Neutrophil (primary cell): ENCODE results near the gene GRM5.

ENCODE experiments used
- H3K27ac ChIP-seq: fragments of 200-600 bp; sonication (generic); 2 replicates; pipeline ENCODE4 v1.5.1; 2016; ENCODE audit warnings: mild to moderate bottlenecking, moderate library complexity
- H3K27me3 ChIP-seq: fragments of 200-600 bp; sonication (generic); 2 replicates; pipeline ENCODE4 v1.6.0; 2016; ENCODE audit warnings: mild to moderate bottlenecking
- H3K36me3 ChIP-seq: fragments of 200-600 bp; sonication (generic); 2 replicates; pipeline ENCODE4 v1.5.1; 2017
- H3K4me1 ChIP-seq, 2 experiments: fragments of 200-600 bp in 1 of 2; sonication (generic) in 1 of 2; 1 replicate in 1 of 2; 2 replicates in 1 of 2; pipeline versions ENCODE4 v1.5.1 to v1.6.1; 2013 to 2016; ENCODE audit warnings: low read depth in 1 of 2, low read length in 1 of 2, mild to moderate bottlenecking in 1 of 2, moderate library complexity in 1 of 2; ENCODE audit not compliant: control insufficient read depth in 1 of 2, insufficient read depth in 1 of 2
- H3K4me3 ChIP-seq, 2 experiments: fragments of 200-600 bp in 1 of 2; sonication (generic) in 1 of 2; 1 replicate in 1 of 2; 2 replicates in 1 of 2; pipeline ENCODE4 v1.5.1; 2013 to 2016; ENCODE audit warnings: low read depth in 1 of 2, low read length in 1 of 2, mild to moderate bottlenecking in 1 of 2, moderate library complexity in 1 of 2
- H3K9me3 ChIP-seq: fragments of 200-600 bp; sonication (generic); 2 replicates; pipeline ENCODE4 v1.5.1; 2016
- CTCF ChIP-seq: fragments of 200-600 bp; sonication (generic); IDR thresholded peaks from 2 replicates; pipeline ENCODE4 v1.5.1; 2016; ENCODE audit warnings: antibody characterized with exemption

The GRM5 gene

GRCh38 chr11:88831303-88831890 is 234.4 kb downstream of the GRM5 start:
- H3K27me3 ChIP-seq = no peaks in the 10 kb centered on the region
- H3K4me1 ChIP-seq = no peaks in the 10 kb centered on the region
- TF ChIP-seq CTCF = no peak
- H3K36me3 ChIP-seq = no peaks in the 10 kb centered on the region
- H3K4me3 ChIP-seq = no peak overlapping the region
- no peak overlapping the region for H3K27ac ChIP-seq
- H3K9me3 ChIP-seq = no peaks in the 10 kb centered on the region

GRCh38 chr11:88827018-88827676 is 238.6 kb downstream of the GRM5 start:
- Histone ChIP-seq H3K9me3 (no peaks in the 10 kb centered on the region), H3K4me1 (no peaks in the 10 kb centered on the region), H3K36me3 (no peaks in the 10 kb centered on the region), H3K27me3 (no peaks in the 10 kb centered on the region), H3K4me3 (no peak overlapping the region), H3K27ac (no peak overlapping the region)
- no peak for TF ChIP-seq CTCF

- Histone ChIP-seq H3K4me3 (no peak overlapping the region), H3K9me3 (no peaks in the 10 kb centered on the region), H3K36me3 (no peaks in the 10 kb centered on the region), H3K27ac (no peak overlapping the region), H3K4me1 (no peaks in the 10 kb centered on the region), H3K27me3 (no peaks in the 10 kb centered on the region)
- TF ChIP-seq CTCF = no peak
Observed at GRCh38 chr11:88819616-88820015, 246.2 kb downstream of the GRM5 start.

GRCh38 chr11:88818978-88819377 is 246.8 kb downstream of the GRM5 start:
- Histone ChIP-seq H3K36me3 (no peaks in the 10 kb centered on the region), H3K4me3 (no peak overlapping the region), H3K27me3 (no peaks in the 10 kb centered on the region), H3K27ac (no peak overlapping the region), H3K9me3 (no peaks in the 10 kb centered on the region), H3K4me1 (no peaks in the 10 kb centered on the region)
- no peak for TF ChIP-seq CTCF

GRCh38 chr11:88815505-88815904 is 250.3 kb downstream of the GRM5 start:
- no peak overlapping the region for H3K4me3 ChIP-seq
- no peak for TF ChIP-seq CTCF
- no peaks in the 10 kb centered on the region for H3K9me3 ChIP-seq
- H3K4me1 ChIP-seq = no peaks in the 10 kb centered on the region
- no peak overlapping the region for H3K27ac ChIP-seq
- H3K36me3 ChIP-seq = no peaks in the 10 kb centered on the region
- no peaks in the 10 kb centered on the region for H3K27me3 ChIP-seq
